Measurements from ENCODE around the gene LRIG2. TPM values are rescaled to one million over a fixed set of nuclear protein-coding genes. Genes with fewer than 3 reads are reported as not detected.
A peak's percentile ranks its signal among the peaks of the same experiment; 100 is the strongest.

Gene LRIG2
- total and polyA plus RNA-seq, 9 of the 15 experiments (the other 6 are each of a cell fraction or from before 2014, with no cell fraction given) = 1.8 to 28.1 (median 11.5) TPM

GRCh38 chr1:113042285-113043143 is 30.5 kb upstream of the LRIG2 start (continued):
- no peak for TF ChIP-seq MBD1 (CRISPR knock-in tag; IDR thresholded peaks at IDR 0.05)
- peak in 2 of 3 experiments; percentile 7 to 34 for TF ChIP-seq YY1 (IDR thresholded peaks at IDR 0.05; ENCODE audit: borderline replicate concordance in 1 of 3, control insufficient read depth in 1 of 3, extremely low read depth in 1 of 3, insufficient read depth in 3 of 3, insufficient read length in 1 of 3, insufficient replicate concordance in 2 of 3, low read depth in 1 of 3, low read length in 2 of 3)
- no peak; the same call in 1 of the 2 replicates for TF ChIP-seq E2F1 (CRISPR knock-in tag; IDR thresholded peaks at IDR 0.05)
- no peak for TF ChIP-seq IRF2 (CRISPR knock-in tag; IDR thresholded peaks at IDR 0.05)
- no peak for TF ChIP-seq ZFP30 (CRISPR knock-in tag; IDR thresholded peaks at IDR 0.05; ENCODE audit: borderline replicate concordance)
- TF ChIP-seq ZNF655 (CRISPR knock-in tag; IDR thresholded peaks at IDR 0.05) = no peak
- TF ChIP-seq BCLAF1 (IDR thresholded peaks at IDR 0.05; ENCODE audit: borderline replicate concordance in 1 of 2, control insufficient read depth in 1 of 2, low read depth in 2 of 2, low read length in 1 of 2) = no peak
- TF ChIP-seq ERF (CRISPR knock-in tag; IDR thresholded peaks at IDR 0.05) = no peak
- TF ChIP-seq TEAD4 (IDR thresholded peaks at IDR 0.05; ENCODE audit: low read length) = peak; percentile 63
- TF ChIP-seq TEAD4 (CRISPR knock-in tag; IDR thresholded peaks at IDR 0.05; ENCODE audit: borderline replicate concordance) = no peak
- no peak for TF ChIP-seq ZFP91 (CRISPR knock-in tag; IDR thresholded peaks at IDR 0.05)
- TF ChIP-seq L3MBTL2 (IDR thresholded peaks at IDR 0.05) = peak; percentile 60; the same call in 1 of the 2 replicates
- no peak for TF ChIP-seq ZBTB1 (CRISPR knock-in tag; IDR thresholded peaks at IDR 0.05; ENCODE audit: borderline replicate concordance, low read depth)
- TF ChIP-seq KHSRP (IDR thresholded peaks at IDR 0.05) = no peak
- no peak for TF ChIP-seq STAT5B (CRISPR knock-in tag; IDR thresholded peaks at IDR 0.05)
- no peak for TF ChIP-seq HMG20A (CRISPR knock-in tag; conservative IDR thresholded peaks at IDR 0.05)
- no peak for TF ChIP-seq CHD1 (IDR thresholded peaks at IDR 0.05; ENCODE audit: low read length)
